ENCODE data around the gene NLRC5.

The NLRC5 gene

GRCh38 chr16:57053206-57053605 lies 63.8 kb downstream of the NLRC5 start:
- H3K4me3 ChIP-seq (ENCODE audit: low read depth, low read length) = no peak overlapping the region
- no peak for DNase-seq (ENCODE audit: low read depth)
- TF ChIP-seq MAX (IDR thresholded peaks at IDR 0.05; ENCODE audit: low read depth, low read length) = no peak
- no peak for TF ChIP-seq POLR2A (IDR thresholded peaks at IDR 0.05; ENCODE audit: extremely low read depth, insufficient read length)
- TF ChIP-seq CTCF (IDR thresholded peaks at IDR 0.05; ENCODE audit: low read depth, low read length) = no peak
- TF ChIP-seq MYC (IDR thresholded peaks at IDR 0.05; ENCODE audit: low read depth, low read length) = no peak

- H3K4me3 ChIP-seq (ENCODE audit: low read depth, low read length) = no peak overlapping the region
- DNase-seq (ENCODE audit: low read depth) = no peak
- TF ChIP-seq CTCF (IDR thresholded peaks at IDR 0.05; ENCODE audit: low read depth, low read length) (no peak), MYC (IDR thresholded peaks at IDR 0.05; ENCODE audit: low read depth, low read length) (no peak), POLR2A (IDR thresholded peaks at IDR 0.05; ENCODE audit: extremely low read depth, insufficient read length) (no peak), MAX (IDR thresholded peaks at IDR 0.05; ENCODE audit: low read depth, low read length) (no peak)
These were observed 65.0 kb downstream of the NLRC5 start for GRCh38 chr16:57054338-57054737.

GRCh38 chr16:57054771-57055170 lies 65.4 kb downstream of the NLRC5 start:
- DNase-seq (ENCODE audit: low read depth) = no peak
- TF ChIP-seq MYC (IDR thresholded peaks at IDR 0.05; ENCODE audit: low read depth, low read length) (no peak), CTCF (IDR thresholded peaks at IDR 0.05; ENCODE audit: low read depth, low read length) (no peak), POLR2A (IDR thresholded peaks at IDR 0.05; ENCODE audit: extremely low read depth, insufficient read length) (no peak), MAX (IDR thresholded peaks at IDR 0.05; ENCODE audit: low read depth, low read length) (no peak)
- H3K4me3 ChIP-seq (ENCODE audit: low read depth, low read length) = no peak overlapping the region

- no peak for DNase-seq (ENCODE audit: low read depth)
- no peak overlapping the region for H3K4me3 ChIP-seq (ENCODE audit: low read depth, low read length)
- no peak for TF ChIP-seq POLR2A (IDR thresholded peaks at IDR 0.05; ENCODE audit: extremely low read depth, insufficient read length)
- TF ChIP-seq CTCF (IDR thresholded peaks at IDR 0.05; ENCODE audit: low read depth, low read length) = no peak
- no peak for TF ChIP-seq MYC (IDR thresholded peaks at IDR 0.05; ENCODE audit: low read depth, low read length)
- no peak for TF ChIP-seq MAX (IDR thresholded peaks at IDR 0.05; ENCODE audit: low read depth, low read length)
These were observed 66.3 kb downstream of the NLRC5 start for GRCh38 chr16:57055671-57056070.

GRCh38 chr16:57058291-57058861 lies 69.0 kb downstream of the NLRC5 start:
- TF ChIP-seq POLR2A (IDR thresholded peaks at IDR 0.05; ENCODE audit: extremely low read depth, insufficient read length) = no peak
- no peak for TF ChIP-seq MYC (IDR thresholded peaks at IDR 0.05; ENCODE audit: low read depth, low read length)
- no peak for TF ChIP-seq MAX (IDR thresholded peaks at IDR 0.05; ENCODE audit: low read depth, low read length)
- no peak for TF ChIP-seq CTCF (IDR thresholded peaks at IDR 0.05; ENCODE audit: low read depth, low read length)
- H3K4me3 ChIP-seq (ENCODE audit: low read depth, low read length) = no peak overlapping the region
- no peak for DNase-seq (ENCODE audit: low read depth)

Measured in NB4 (cell line).